ENCODE results near the gene LMF1. TPM values are rescaled to one million over a fixed set of nuclear protein-coding genes. Genes with fewer than 3 reads are reported as not detected.

Gene LMF1
- total and polyA plus RNA-seq, 2 of the 13 experiments (the other 11 are each of a cell fraction or from before 2014, with no cell fraction given) = 6.8 to 8.5 TPM

DNA sequence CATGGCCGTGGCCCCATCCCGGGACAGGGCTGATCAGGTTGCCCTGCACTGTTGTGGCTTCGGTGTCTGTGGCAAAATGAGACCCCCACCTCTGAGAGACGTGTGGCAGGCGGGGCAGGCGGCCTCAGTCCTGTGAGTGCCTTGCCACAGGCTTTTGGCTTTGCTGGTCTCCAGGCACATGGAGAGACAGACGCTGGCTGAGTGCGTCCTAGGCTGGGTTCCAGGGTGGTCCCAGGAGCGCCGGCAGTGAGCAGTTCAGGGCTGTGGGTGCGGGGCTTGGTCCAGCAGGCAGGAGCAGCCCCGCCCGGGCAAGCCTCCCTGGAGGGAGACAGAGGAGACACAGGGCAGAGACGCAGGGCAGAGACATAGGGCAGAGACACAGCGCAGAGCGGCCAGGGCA is 40.0 kb upstream of the LMF1 start:
- POLR2A ChIA-PET = no interaction called here
- Histone ChIP-seq H3K4me2 (ENCODE audit: low read depth, low read length) (no peak overlapping the region), H2AFZ (ENCODE audit: low read length) (no peak overlapping the region), H4K20me1 (ENCODE audit: insufficient read depth, low read length) (peaks cover 5% of the 10 kb centered on the region; the same call in 1 of the 2 replicates), H3K27me3 (ENCODE audit: control insufficient read depth in 1 of 2, insufficient read depth in 2 of 2, low read length in 2 of 2) (peaks cover 33 to 94% of the 10 kb centered on the region in 2 experiments), H3K79me2 (ENCODE audit: insufficient read depth, low read length) (no peaks in the 10 kb centered on the region), H3K36me3 (replicated peaks in 1 of 2; ENCODE audit: control insufficient read depth in 1 of 2, insufficient read depth in 2 of 2, low read length in 2 of 2) (no peaks in the 10 kb centered on the region), H3K27ac (ENCODE audit: extremely low read length, insufficient read depth, low read length) (no peak overlapping the region), H3K9ac (ENCODE audit: insufficient read depth, low read depth, low read length) (no peak overlapping the region), H3K4me3 (replicated peaks in 1 of 3; ENCODE audit: insufficient read depth in 1 of 3, low read depth in 2 of 3, low read length in 3 of 3) (no peak overlapping the region), H3K4me1 (ENCODE audit: insufficient read depth, low read length) (no peaks in the 10 kb centered on the region), H3K9me3 (ENCODE audit: low read length) (no peaks in the 10 kb centered on the region)
- intact Hi-C loops (cut with micrococcal nuclease; ENCODE audit: unreplicated experiment) (no loop called here), in situ Hi-C loops (cut with HindIII; ENCODE audit: extremely low pct_ligation_motif_present, low pct_unique_long_range_greater_than_20kb) (no loop called here)
- DNase-seq (ENCODE audit: low spot score) (no peak), ATAC-seq (no peak), FAIRE-seq (no peak)
- CTCF ChIA-PET (ENCODE audit: low intra/inter-chr PET ratio, low total read pairs) = no interaction called here
- 19% methylated on average over 16 of the region's 16 CpGs for WGBS (ENCODE audit: low lambda C conversion rate)
- BruUV-seq (replicated peaks) = no TSS peak
- TF ChIP-seq, protein P1, sequence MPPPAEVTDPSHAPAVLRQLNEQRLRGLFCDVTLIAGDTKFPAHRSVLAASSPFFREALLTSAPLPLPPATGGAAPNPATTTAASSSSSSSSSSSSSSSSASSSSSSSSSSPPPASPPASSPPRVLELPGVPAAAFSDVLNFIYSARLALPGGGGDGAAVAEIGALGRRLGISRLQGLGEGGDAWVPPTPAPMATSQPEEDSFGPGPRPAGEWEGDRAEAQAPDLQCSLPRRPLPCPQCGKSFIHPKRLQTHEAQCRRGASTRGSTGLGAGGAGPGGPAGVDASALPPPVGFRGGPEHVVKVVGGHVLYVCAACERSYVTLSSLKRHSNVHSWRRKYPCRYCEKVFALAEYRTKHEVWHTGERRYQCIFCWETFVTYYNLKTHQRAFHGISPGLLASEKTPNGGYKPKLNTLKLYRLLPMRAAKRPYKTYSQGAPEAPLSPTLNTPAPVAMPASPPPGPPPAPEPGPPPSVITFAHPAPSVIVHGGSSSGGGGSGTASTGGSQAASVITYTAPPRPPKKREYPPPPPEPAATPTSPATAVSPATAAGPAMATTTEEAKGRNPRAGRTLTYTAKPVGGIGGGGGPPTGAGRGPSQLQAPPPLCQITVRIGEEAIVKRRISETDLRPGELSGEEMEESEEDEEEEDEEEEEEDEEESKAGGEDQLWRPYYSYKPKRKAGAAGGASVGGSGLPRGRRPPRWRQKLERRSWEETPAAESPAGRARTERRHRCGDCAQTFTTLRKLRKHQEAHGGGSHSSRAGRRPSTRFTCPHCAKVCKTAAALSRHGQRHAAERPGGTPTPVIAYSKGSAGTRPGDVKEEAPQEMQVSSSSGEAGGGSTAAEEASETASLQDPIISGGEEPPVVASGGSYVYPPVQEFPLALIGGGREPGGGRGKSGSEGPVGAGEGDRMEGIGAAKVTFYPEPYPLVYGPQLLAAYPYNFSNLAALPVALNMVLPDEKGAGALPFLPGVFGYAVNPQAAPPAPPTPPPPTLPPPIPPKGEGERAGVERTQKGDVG (CRISPR knock-in tag; IDR thresholded peaks at IDR 0.05; ENCODE audit: borderline replicate concordance) = no peak
- TF ChIP-seq, protein P2, sequence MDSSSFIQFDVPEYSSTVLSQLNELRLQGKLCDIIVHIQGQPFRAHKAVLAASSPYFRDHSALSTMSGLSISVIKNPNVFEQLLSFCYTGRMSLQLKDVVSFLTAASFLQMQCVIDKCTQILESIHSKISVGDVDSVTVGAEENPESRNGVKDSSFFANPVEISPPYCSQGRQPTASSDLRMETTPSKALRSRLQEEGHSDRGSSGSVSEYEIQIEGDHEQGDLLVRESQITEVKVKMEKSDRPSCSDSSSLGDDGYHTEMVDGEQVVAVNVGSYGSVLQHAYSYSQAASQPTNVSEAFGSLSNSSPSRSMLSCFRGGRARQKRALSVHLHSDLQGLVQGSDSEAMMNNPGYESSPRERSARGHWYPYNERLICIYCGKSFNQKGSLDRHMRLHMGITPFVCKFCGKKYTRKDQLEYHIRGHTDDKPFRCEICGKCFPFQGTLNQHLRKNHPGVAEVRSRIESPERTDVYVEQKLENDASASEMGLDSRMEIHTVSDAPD (CRISPR knock-in tag; IDR thresholded peaks at IDR 0.05) = no peak
- TF ChIP-seq MAFG (CRISPR knock-in tag; IDR thresholded peaks at IDR 0.05) (no peak), ZNF234 (CRISPR knock-in tag; conservative IDR thresholded peaks at IDR 0.05) (no peak), XRCC5 (optimal IDR thresholded peaks at IDR 0.05; ENCODE audit: low read length) (no peak), ZNF121 (CRISPR knock-in tag; IDR thresholded peaks at IDR 0.05) (no peak), PPARG (CRISPR knock-in tag; conservative IDR thresholded peaks at IDR 0.05) (no peak), ZNF263 (CRISPR knock-in tag; IDR thresholded peaks at IDR 0.05) (no peak), XBP1 (CRISPR knock-in tag; IDR thresholded peaks at IDR 0.05) (no peak), ZFP62 (CRISPR knock-in tag; IDR thresholded peaks at IDR 0.05) (no peak), ZNF3 (CRISPR knock-in tag; IDR thresholded peaks at IDR 0.05) (no peak), ZNF563 (CRISPR knock-in tag; IDR thresholded peaks at IDR 0.05) (no peak)
- TF ChIP-seq, protein P3, sequence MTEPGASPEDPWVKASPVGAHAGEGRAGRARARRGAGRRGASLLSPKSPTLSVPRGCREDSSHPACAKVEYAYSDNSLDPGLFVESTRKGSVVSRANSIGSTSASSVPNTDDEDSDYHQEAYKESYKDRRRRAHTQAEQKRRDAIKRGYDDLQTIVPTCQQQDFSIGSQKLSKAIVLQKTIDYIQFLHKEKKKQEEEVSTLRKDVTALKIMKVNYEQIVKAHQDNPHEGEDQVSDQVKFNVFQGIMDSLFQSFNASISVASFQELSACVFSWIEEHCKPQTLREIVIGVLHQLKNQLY (CRISPR knock-in tag; IDR thresholded peaks at IDR 0.05) = no peak
- TF ChIP-seq, protein P4, sequence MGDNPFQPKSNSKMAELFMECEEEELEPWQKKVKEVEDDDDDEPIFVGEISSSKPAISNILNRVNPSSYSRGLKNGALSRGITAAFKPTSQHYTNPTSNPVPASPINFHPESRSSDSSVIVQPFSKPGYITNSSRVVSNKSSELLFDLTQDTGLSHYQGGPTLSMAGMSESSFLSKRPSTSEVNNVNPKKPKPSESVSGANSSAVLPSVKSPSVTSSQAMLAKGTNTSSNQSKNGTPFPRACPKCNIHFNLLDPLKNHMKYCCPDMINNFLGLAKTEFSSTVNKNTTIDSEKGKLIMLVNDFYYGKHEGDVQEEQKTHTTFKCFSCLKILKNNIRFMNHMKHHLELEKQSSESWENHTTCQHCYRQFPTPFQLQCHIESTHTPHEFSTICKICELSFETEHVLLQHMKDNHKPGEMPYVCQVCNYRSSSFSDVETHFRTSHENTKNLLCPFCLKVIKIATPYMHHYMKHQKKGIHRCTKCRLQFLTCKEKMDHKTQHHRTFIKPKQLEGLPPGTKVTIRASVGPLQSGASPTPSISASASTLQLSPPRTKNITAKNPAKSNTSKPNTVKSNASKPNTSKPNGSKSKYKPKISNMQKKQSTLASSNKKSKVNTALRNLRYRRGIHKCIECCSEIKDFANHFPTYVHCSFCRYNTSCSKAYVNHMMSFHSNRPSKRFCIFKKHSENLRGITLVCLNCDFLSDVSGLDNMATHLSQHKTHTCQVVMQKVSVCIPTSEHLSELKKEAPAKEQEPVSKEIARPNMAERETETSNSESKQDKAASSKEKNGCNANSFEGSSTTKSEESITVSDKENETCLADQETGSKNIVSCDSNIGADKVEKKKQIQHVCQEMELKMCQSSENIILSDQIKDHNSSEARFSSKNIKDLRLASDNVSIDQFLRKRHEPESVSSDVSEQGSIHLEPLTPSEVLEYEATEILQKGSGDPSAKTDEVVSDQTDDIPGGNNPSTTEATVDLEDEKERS (CRISPR knock-in tag; IDR thresholded peaks at IDR 0.05) = no peak
- TF ChIP-seq, protein P5, sequence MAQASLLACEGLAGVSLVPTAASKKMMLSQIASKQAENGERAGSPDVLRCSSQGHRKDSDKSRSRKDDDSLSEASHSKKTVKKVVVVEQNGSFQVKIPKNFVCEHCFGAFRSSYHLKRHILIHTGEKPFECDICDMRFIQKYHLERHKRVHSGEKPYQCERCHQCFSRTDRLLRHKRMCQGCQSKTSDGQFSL (CRISPR knock-in tag; IDR thresholded peaks at IDR 0.05) = no peak
- TF ChIP-seq, protein P6, sequence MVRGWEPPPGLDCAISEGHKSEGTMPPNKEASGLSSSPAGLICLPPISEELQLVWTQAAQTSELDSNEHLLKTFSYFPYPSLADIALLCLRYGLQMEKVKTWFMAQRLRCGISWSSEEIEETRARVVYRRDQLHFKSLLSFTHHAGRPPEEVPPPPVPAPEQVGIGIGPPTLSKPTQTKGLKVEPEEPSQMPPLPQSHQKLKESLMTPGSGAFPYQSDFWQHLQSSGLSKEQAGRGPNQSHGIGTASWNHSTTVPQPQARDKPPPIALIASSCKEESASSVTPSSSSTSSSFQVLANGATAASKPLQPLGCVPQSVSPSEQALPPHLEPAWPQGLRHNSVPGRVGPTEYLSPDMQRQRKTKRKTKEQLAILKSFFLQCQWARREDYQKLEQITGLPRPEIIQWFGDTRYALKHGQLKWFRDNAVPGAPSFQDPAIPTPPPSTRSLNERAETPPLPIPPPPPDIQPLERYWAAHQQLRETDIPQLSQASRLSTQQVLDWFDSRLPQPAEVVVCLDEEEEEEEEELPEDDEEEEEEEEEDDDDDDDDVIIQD (CRISPR knock-in tag; IDR thresholded peaks at IDR 0.05; ENCODE audit: low read depth) = no peak

All from HepG2 (cell line).